NCI-H69 (cell line): ENCODE results near the gene CRCP.
A peak's percentile ranks its signal among the peaks of the same experiment; 100 is the strongest.
"Not testable (repeated sequence)": the region's sequence is repeated elsewhere in the genome, so short reads cannot be mapped to it uniquely, and the experiment has no call there.

Source experiments
- DNase-seq: peaks from one replicate; lab custom pipeline; 2025; lab: John Stamatoyannopoulos, UW

CRCP gene

GRCh38 chr7:66108410-66108809 is 6.2 kb upstream of the CRCP start:
- DNase-seq: not testable (repeated sequence)

- DNase-seq: no peak
These were observed 3.8 kb upstream of the CRCP start for GRCh38 chr7:66110856-66111255.

GRCh38 chr7:66116680-66117420 is 2.2 kb downstream of the CRCP start:
- DNase-seq: not testable (repeated sequence)

- no peak for DNase-seq
These were observed 4.0 kb downstream of the CRCP start for GRCh38 chr7:66118603-66119002.

GRCh38 chr7:66119245-66119850 is 4.7 kb downstream of the CRCP start:
- no peak for DNase-seq

- DNase-seq: no peak
These were observed 8.5 kb downstream of the CRCP start for GRCh38 chr7:66123175-66123528.

GRCh38 chr7:66124569-66124861 is 9.9 kb downstream of the CRCP start:
- not testable (repeated sequence) for DNase-seq

GRCh38 chr7:66125052-66125694 is 10.5 kb downstream of the CRCP start:
- no peak for DNase-seq

GRCh38 chr7:66125781-66126352 is 11.2 kb downstream of the CRCP start:
- DNase-seq: not testable (repeated sequence)

GRCh38 chr7:66127172-66127571 is 12.5 kb downstream of the CRCP start:
- DNase-seq: not testable (repeated sequence)

GRCh38 chr7:66138994-66139752 is 24.5 kb downstream of the CRCP start:
- DNase-seq: no peak

GRCh38 chr7:66140924-66141323 is 26.3 kb downstream of the CRCP start:
- peak; percentile 46 for DNase-seq

- no peak for DNase-seq
These were observed 27.7 kb downstream of the CRCP start for GRCh38 chr7:66142334-66142733.

GRCh38 chr7:66142996-66143395 is 28.3 kb downstream of the CRCP start:
- DNase-seq: peak; percentile 78

- DNase-seq: peak; percentile 70
These were observed 29.3 kb downstream of the CRCP start for GRCh38 chr7:66143876-66144332.

- DNase-seq: no peak
These were observed 30.9 kb downstream of the CRCP start for GRCh38 chr7:66145400-66146104.

- peak; percentile 23 for DNase-seq
These were observed 32.1 kb downstream of the CRCP start for GRCh38 chr7:66146701-66147100.

- DNase-seq: not testable (repeated sequence)
These were observed 33.0 kb downstream of the CRCP start for GRCh38 chr7:66147657-66148056.

- DNase-seq: no peak
These were observed 35.8 kb downstream of the CRCP start for GRCh38 chr7:66150471-66150870.

GRCh38 chr7:66152371-66153191 is 37.9 kb downstream of the CRCP start:
- DNase-seq: peak; percentile 23

- no peak for DNase-seq
These were observed 39.0 kb downstream of the CRCP start for GRCh38 chr7:66153691-66154090.
